K562 (cell line): Measurements from ENCODE around the gene SERTAD1. TPM values are rescaled to one million over a fixed set of nuclear protein-coding genes. Genes with fewer than 3 reads are reported as not detected.

Experiments used
- ATF1 ChIP-seq, 2 experiments: fragments of 450-650 bp in 1 of 2; IDR thresholded peaks; 2 replicates each; pipeline ENCODE4 v1.6.1; 2016; ENCODE audit warnings: missing compliant biosample characterization in 1 of 2, missing genetic modification characterization in 1 of 2
- MYC ChIP-seq, 2 experiments: fragments of 250-450 bp in 1 of 2; sonication (Bioruptor Pico) in 1 of 2; IDR thresholded peaks; 2 replicates each; pipeline versions ENCODE4 v1.5.1 to v1.6.1; 2012 to 2021; ENCODE audit warnings: low read depth in 2 of 2, borderline replicate concordance in 1 of 2, improper control_type of control experiment in 1 of 2, low read length in 1 of 2, mild to moderate bottlenecking in 1 of 2, moderate library complexity in 1 of 2
- NUFIP1 ChIP-seq: fragments of 450-650 bp; IDR thresholded peaks from 2 replicates; pipeline ENCODE4 v1.6.1; 2018; ENCODE audit not compliant: partially characterized antibody
- POLR2G ChIP-seq: fragments of 200-400 bp; formaldehyde crosslinking; IDR thresholded peaks from 2 replicates; pipeline ENCODE4 v1.6.1; 2017; ENCODE audit warnings: low read depth, mild to moderate bottlenecking, antibody characterized with exemption, low read length, moderate library complexity
- PTRF ChIP-seq: fragments of 450-650 bp; IDR thresholded peaks from 2 replicates; pipeline ENCODE4 v1.6.1; 2016; ENCODE audit warnings: mild to moderate bottlenecking, missing genetic modification characterization, missing compliant biosample characterization
- RBM25 ChIP-seq: fragments of 200-400 bp; formaldehyde crosslinking; IDR thresholded peaks from 2 replicates; pipeline ENCODE4 v1.6.1; 2018; ENCODE audit warnings: low read length, low read depth, moderate library complexity; ENCODE audit not compliant: severe bottlenecking
- YY1 ChIP-seq, 3 experiments: IDR thresholded peaks; 2 replicates each; pipeline ENCODE4 v1.6.1; 2011; ENCODE audit warnings: low read length in 2 of 3, mild to moderate bottlenecking in 2 of 3, moderate library complexity in 2 of 3, borderline replicate concordance in 1 of 3, control low read depth in 1 of 3, low read depth in 1 of 3; ENCODE audit not compliant: insufficient read depth in 3 of 3, insufficient replicate concordance in 2 of 3, control insufficient read depth in 1 of 3, insufficient read length in 1 of 3; ENCODE audit errors: extremely low read depth in 1 of 3
- ZNF311 ChIP-seq: fragments of 250-450 bp; sonication (Bioruptor Pico); IDR thresholded peaks from 2 replicates; pipeline ENCODE4 v1.4.0; 2020; ENCODE audit warnings: mild to moderate bottlenecking, moderate library complexity
- ZNF431 ChIP-seq: sonication (generic); formaldehyde crosslinking; IDR thresholded peaks from 2 replicates; pipeline ENCODE4 v1.8.0; 2022; ENCODE audit warnings: mild to moderate bottlenecking, missing genetic modification reagents
- polyA plus RNA-seq, 8 experiments: library from polyadenylated mRNA; depleted of rRNA in 4 of 8; stranded (reverse) in 5 of 8; unstranded in 3 of 8; fragments of >200 nt; fragmentation: Nextera tagmentation in 2 of 8; fragmentation: Illumina TruSeq in 1 of 8; extraction: Ambion mirVana in 2 of 8; extraction: Trizol in 1 of 8; gene quantifications; 2 replicates each; pipeline versions ENCODE4 v1.2.1 to v1.2.3, GENCODE V29; 2011 to 2014; ENCODE audit warnings: inconsistent platforms in 1 of 8, missing spikeins in 1 of 8
- total RNA-seq, 7 experiments: library from RNA; depleted of rRNA in 6 of 7; stranded (reverse); fragments of >200 nt in 6 of 7; fragmentation: Illumina TruSeq in 2 of 7; extraction: Trizol in 2 of 7; gene quantifications; 2 replicates each; pipeline versions ENCODE4 v1.2.1 to v1.2.3, GENCODE V29; 2011 to 2021; ENCODE audit warnings: low replicate concordance in 1 of 7
- TF ChIP-seq, protein P1 (sequence below): fragments of 250-450 bp; sonication (Bioruptor Pico); IDR thresholded peaks from 2 replicates; pipeline ENCODE4 v1.8.0; 2022; ENCODE audit warnings: moderate library complexity, mild to moderate bottlenecking, inconsistent platforms
- TF ChIP-seq, protein P2 (sequence below), 2 experiments: IDR thresholded peaks; 2 replicates each; pipeline ENCODE4 v1.6.1; 2011; ENCODE audit warnings: borderline replicate concordance in 1 of 2, control low read depth in 1 of 2, low read depth in 1 of 2, low read length in 1 of 2, mild to moderate bottlenecking in 1 of 2, mixed read lengths in 1 of 2, moderate library complexity in 1 of 2; ENCODE audit not compliant: insufficient read depth in 1 of 2, insufficient read length in 1 of 2, poor library complexity in 1 of 2, severe bottlenecking in 1 of 2; ENCODE audit errors: extremely low read depth in 1 of 2
- TF ChIP-seq, protein P3 (sequence below): sonication (generic); formaldehyde crosslinking; IDR thresholded peaks from 2 replicates; pipeline ENCODE4 v1.8.0; 2023; ENCODE audit warnings: mild to moderate bottlenecking, missing genetic modification reagents
- TF ChIP-seq, protein P4 (sequence below): sonication (generic); formaldehyde crosslinking; IDR thresholded peaks from 2 replicates; pipeline ENCODE4 v1.8.1; 2023; ENCODE audit warnings: mild to moderate bottlenecking, missing genetic modification reagents
- TF ChIP-seq, protein P5 (sequence below), 3 experiments: IDR thresholded peaks in 2 of 3; conservative IDR thresholded peaks in 1 of 3; 2 replicates each; pipeline ENCODE4 v1.5.1; 2011 to 2012; ENCODE audit warnings: low read length in 3 of 3, mild to moderate bottlenecking in 3 of 3, control low read depth in 2 of 3, improper control_type of control experiment in 1 of 3, inconsistent platforms in 1 of 3, low read depth in 1 of 3, mixed read lengths in 1 of 3, moderate library complexity in 1 of 3; ENCODE audit not compliant: insufficient read depth in 2 of 3
- TF ChIP-seq, protein P6 (sequence below): fragments of 250-450 bp; sonication (Bioruptor Pico); IDR thresholded peaks from 2 replicates; pipeline ENCODE4 v1.6.1; 2021; ENCODE audit warnings: mild to moderate bottlenecking

SERTAD1 gene
- total and polyA plus RNA-seq, 9 of the 15 experiments (the other 6 are each of a cell fraction or from before 2014, with no cell fraction given) = 0.15 to 8.7 (median 4.9) TPM

DNA sequence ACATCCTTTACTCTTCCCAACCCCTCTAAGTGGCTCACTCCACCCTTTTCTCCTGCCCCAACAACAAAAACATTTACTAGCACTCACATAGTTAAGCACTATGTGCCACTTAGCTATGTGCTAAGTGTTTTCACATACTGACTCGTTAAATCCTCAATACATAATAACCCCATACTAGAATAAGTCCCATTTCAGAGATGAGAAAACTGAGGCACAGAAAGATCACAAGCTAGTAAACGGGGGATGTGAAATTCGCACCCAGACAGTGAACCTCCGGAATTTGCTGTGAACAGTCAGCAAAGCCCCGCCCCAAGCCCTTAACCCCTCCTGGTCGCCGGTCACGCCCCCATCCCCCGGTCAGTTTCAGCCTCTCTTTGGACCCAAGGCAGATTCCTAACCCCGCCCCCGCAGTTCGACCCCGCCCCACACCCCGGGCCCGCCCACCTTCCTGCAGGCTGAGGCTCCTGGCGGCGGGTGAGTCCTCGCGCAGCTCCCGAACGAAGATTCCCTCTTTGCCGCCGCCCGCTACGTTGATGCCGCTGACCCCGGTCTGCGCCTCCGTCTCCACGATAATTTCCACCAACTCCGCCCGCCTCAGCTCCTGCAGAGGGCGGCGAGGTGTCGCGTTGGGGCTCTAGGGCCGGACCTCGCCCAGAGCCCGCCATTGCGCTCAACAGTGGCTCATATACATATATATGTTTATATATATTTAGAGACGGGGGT, 22.4 kb downstream of the SERTAD1 start (continued):
- TF ChIP-seq, protein P1, sequence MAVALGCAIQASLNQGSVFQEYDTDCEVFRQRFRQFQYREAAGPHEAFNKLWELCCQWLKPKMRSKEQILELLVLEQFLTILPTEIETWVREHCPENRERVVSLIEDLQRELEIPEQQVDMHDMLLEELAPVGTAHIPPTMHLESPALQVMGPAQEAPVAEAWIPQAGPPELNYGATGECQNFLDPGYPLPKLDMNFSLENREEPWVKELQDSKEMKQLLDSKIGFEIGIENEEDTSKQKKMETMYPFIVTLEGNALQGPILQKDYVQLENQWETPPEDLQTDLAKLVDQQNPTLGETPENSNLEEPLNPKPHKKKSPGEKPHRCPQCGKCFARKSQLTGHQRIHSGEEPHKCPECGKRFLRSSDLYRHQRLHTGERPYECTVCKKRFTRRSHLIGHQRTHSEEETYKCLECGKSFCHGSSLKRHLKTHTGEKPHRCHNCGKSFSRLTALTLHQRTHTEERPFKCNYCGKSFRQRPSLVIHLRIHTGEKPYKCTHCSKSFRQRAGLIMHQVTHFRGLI (CRISPR knock-in tag) = no peak
- TF ChIP-seq YY1 (IDR thresholded peaks at IDR 0.05; ENCODE audit: borderline replicate concordance in 1 of 3, control insufficient read depth in 1 of 3, extremely low read depth in 1 of 3, insufficient read depth in 3 of 3, insufficient read length in 1 of 3, insufficient replicate concordance in 2 of 3, low read depth in 1 of 3, low read length in 2 of 3) = peak in 2 of 3 experiments; percentile 60 to 61
- TF ChIP-seq, protein P2, sequence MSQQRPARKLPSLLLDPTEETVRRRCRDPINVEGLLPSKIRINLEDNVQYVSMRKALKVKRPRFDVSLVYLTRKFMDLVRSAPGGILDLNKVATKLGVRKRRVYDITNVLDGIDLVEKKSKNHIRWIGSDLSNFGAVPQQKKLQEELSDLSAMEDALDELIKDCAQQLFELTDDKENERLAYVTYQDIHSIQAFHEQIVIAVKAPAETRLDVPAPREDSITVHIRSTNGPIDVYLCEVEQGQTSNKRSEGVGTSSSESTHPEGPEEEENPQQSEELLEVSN (IDR thresholded peaks at IDR 0.05; ENCODE audit: borderline replicate concordance in 1 of 2, extremely low read depth in 1 of 2, insufficient read depth in 1 of 2, insufficient read length in 1 of 2, low read depth in 1 of 2, low read length in 1 of 2, poor library complexity in 1 of 2, severe bottlenecking in 1 of 2) = peak; percentile 23 to 76
- no peak for TF ChIP-seq NUFIP1
- TF ChIP-seq, protein P3, sequence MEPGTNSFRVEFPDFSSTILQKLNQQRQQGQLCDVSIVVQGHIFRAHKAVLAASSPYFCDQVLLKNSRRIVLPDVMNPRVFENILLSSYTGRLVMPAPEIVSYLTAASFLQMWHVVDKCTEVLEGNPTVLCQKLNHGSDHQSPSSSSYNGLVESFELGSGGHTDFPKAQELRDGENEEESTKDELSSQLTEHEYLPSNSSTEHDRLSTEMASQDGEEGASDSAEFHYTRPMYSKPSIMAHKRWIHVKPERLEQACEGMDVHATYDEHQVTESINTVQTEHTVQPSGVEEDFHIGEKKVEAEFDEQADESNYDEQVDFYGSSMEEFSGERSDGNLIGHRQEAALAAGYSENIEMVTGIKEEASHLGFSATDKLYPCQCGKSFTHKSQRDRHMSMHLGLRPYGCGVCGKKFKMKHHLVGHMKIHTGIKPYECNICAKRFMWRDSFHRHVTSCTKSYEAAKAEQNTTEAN (CRISPR knock-in tag) = no peak
- TF ChIP-seq, protein P4, sequence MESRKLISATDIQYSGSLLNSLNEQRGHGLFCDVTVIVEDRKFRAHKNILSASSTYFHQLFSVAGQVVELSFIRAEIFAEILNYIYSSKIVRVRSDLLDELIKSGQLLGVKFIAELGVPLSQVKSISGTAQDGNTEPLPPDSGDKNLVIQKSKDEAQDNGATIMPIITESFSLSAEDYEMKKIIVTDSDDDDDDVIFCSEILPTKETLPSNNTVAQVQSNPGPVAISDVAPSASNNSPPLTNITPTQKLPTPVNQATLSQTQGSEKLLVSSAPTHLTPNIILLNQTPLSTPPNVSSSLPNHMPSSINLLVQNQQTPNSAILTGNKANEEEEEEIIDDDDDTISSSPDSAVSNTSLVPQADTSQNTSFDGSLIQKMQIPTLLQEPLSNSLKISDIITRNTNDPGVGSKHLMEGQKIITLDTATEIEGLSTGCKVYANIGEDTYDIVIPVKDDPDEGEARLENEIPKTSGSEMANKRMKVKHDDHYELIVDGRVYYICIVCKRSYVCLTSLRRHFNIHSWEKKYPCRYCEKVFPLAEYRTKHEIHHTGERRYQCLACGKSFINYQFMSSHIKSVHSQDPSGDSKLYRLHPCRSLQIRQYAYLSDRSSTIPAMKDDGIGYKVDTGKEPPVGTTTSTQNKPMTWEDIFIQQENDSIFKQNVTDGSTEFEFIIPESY (CRISPR knock-in tag) = no peak
- TF ChIP-seq MYC (IDR thresholded peaks at IDR 0.05; ENCODE audit: low read depth, low read length) = no peak
- no peak for TF ChIP-seq MYC (CRISPR knock-in tag; IDR thresholded peaks at IDR 0.05; ENCODE audit: borderline replicate concordance, low read depth)
- TF ChIP-seq ZNF431 (CRISPR knock-in tag) = no peak
- peak; percentile 93 for TF ChIP-seq RBM25
- no peak for TF ChIP-seq PTRF (tag)
- TF ChIP-seq, protein P5, sequence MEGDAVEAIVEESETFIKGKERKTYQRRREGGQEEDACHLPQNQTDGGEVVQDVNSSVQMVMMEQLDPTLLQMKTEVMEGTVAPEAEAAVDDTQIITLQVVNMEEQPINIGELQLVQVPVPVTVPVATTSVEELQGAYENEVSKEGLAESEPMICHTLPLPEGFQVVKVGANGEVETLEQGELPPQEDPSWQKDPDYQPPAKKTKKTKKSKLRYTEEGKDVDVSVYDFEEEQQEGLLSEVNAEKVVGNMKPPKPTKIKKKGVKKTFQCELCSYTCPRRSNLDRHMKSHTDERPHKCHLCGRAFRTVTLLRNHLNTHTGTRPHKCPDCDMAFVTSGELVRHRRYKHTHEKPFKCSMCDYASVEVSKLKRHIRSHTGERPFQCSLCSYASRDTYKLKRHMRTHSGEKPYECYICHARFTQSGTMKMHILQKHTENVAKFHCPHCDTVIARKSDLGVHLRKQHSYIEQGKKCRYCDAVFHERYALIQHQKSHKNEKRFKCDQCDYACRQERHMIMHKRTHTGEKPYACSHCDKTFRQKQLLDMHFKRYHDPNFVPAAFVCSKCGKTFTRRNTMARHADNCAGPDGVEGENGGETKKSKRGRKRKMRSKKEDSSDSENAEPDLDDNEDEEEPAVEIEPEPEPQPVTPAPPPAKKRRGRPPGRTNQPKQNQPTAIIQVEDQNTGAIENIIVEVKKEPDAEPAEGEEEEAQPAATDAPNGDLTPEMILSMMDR (IDR thresholded peaks at IDR 0.05 in 2 of 3, conservative IDR thresholded peaks at IDR 0.05 in 1 of 3; ENCODE audit: insufficient read depth in 2 of 3, low read depth in 1 of 3, low read length in 3 of 3) = 0 out of 6 replicates have a peak, but pooled peaks of 1 of the 3 experiments have one; percentile 6
- peak; percentile 40; the same call in 1 of the 2 replicates for TF ChIP-seq POLR2G
- no peak for TF ChIP-seq ATF1 (CRISPR knock-in tag; IDR thresholded peaks at IDR 0.05)
- TF ChIP-seq ATF1 (tag; IDR thresholded peaks at IDR 0.05) = peak; percentile 14; the same call in 1 of the 2 replicates
- TF ChIP-seq, protein P6, sequence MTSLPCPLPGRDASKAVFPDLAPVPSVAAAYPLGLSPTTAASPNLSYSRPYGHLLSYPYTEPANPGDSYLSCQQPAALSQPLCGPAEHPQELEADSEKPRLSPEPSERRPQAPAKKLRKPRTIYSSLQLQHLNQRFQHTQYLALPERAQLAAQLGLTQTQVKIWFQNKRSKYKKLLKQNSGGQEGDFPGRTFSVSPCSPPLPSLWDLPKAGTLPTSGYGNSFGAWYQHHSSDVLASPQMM = no peak
- TF ChIP-seq ZNF311 = no peak
